DMS79 (cell line): ENCODE data around the gene MYL10.

Experiments used
- DNase-seq: peaks from one replicate; lab custom pipeline; 2025; lab: John Stamatoyannopoulos, UW

The MYL10 gene

DNA sequence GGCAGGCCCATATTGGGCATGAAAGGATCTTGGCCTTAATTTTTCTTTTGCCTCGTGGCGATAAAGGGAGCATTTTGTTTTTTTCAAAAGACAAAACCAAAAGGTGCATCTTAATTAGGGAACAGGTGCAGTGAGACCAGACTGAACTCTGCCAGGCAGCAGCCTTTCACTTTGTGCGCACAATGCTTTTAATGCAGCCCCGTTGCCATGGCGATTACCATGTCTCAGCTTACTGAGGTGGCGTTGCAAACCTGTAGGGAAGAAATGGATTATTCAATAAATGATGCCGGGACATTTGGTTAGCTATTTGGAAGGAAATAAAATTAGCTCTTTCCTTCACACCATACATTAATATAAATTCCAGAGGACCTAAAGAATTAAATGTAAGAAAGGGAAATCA, 61.9 kb downstream of the MYL10 start:
- peak; percentile 15 for DNase-seq

- no peak for DNase-seq
Measured at GRCh38 chr7:101565601-101566209, 63.4 kb downstream of the MYL10 start.

GRCh38 chr7:101564778-101565211, 64.3 kb downstream of the MYL10 start:
- no peak for DNase-seq

GRCh38 chr7:101563943-101564777, 64.9 kb downstream of the MYL10 start:
- DNase-seq, result no peak
